HG03139 (cell line): Measurements from ENCODE around the gene CEMIP2.

Source experiments
- ATAC-seq: cut with Tn5 transposase; IDR thresholded peaks from one replicate; pipeline ENCODE4 v1.9.1; 2021; ENCODE audit not compliant: unreplicated experiment

The CEMIP2 gene

GRCh38 chr9:71752928-71753327 is 15.4 kb downstream of the CEMIP2 start:
- ATAC-seq, result no peak

DNA sequence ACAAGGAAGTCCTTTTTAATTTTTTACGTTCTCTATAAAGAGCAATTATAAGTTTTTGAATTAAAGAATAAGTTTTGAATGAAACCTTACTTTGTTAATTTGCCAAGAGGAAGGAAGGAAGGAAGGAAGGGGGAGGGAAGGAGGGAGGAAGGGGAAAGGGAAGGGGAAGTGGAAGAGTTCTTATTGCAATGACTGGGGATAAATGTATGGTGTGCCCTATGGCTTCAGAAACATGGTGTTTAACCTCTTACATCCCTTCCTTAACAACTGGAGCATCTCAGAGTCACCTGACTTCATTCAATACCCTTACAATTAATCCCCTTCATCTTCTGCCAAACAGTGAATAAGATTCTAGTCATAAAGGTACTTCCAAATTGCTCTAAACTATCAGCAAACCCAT is 16.0 kb downstream of the CEMIP2 start:
- no peak for ATAC-seq

- ATAC-seq, result no peak
These were observed 20.0 kb downstream of the CEMIP2 start for GRCh38 chr9:71748280-71748743.

- ATAC-seq, result no peak
These were observed 20.7 kb downstream of the CEMIP2 start for GRCh38 chr9:71747576-71747975.

- ATAC-seq, result no peak
These were observed 21.6 kb downstream of the CEMIP2 start for GRCh38 chr9:71746758-71747125.

- ATAC-seq, result no peak
These were observed 22.1 kb downstream of the CEMIP2 start for GRCh38 chr9:71746023-71746757.

DNA sequence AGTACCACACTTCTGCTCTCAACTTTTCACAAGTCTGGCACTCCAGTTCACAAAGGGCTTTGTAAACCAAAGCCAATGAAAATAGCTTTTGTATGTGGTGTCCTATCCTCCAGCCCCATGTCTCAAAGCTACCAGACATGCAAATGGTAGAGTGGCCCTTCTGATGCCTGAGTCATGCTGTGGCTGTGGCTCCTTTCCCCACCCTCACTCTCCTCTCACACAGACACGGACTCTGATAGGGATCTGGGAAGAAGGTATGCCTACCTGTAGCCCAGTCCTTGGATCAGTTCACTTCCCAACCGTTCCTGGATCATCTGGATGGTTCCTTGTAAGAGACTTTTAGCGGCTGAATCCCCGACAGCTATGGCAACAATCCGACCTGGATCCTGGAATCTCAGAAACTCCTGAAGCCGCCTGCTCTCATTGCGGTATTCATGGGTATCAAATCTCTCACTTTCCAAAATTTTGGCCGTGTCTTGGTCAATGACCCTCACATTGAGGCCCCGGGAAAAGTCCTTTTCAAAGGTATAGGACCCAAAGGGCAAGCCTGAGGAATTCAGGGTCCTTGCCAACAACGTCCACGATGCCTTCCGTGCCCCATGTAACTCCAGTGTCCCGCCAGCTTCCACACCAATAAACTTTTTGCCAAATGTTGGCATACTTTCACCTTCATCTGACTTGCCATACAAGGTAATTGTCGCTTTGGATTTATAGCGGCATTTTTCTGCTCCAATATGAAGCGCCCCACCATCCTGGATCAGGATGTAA is 23.4 kb downstream of the CEMIP2 start:
- ATAC-seq, result no peak

- ATAC-seq, result no peak
These were observed 24.4 kb downstream of the CEMIP2 start for GRCh38 chr9:71743882-71744281.

GRCh38 chr9:71743217-71743705 is 25.1 kb downstream of the CEMIP2 start:
- ATAC-seq, result no peak

GRCh38 chr9:71742703-71743102 is 25.6 kb downstream of the CEMIP2 start:
- ATAC-seq, result no peak

DNA sequence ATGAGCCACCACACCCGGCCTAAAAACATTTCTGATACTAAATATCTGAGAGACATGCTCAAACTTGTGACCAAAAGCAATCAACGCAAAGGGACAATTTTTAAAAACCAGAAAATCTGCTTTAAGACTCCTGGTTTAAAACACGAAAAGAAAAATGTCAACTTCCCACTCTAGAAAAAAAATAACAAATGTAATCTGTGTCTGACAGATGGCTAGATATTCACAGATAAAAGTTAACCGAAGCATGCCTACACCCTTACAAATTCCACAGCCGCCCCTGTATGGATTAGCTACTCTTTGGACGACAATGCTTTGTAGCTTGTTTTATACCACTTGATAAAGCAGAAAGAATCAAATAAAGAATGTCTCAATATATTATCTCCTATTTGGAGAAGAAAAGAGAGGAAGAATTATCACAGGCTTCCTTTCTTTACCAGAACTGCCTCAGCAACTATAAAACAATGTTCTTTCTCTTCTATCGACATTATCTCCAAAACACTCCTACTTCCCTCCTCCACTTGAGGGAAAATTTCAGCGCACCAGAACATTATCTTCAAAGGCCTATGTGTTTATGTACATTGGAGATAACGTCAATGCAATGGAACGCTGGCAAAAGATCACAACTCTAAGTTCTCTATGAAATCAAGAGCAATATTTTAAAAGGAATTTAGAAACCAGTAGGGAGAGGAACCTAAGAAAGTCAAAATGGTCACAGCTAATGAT is 26.2 kb downstream of the CEMIP2 start:
- no peak for ATAC-seq

- no peak for ATAC-seq
These were observed 28.1 kb downstream of the CEMIP2 start for GRCh38 chr9:71740199-71740598.

DNA sequence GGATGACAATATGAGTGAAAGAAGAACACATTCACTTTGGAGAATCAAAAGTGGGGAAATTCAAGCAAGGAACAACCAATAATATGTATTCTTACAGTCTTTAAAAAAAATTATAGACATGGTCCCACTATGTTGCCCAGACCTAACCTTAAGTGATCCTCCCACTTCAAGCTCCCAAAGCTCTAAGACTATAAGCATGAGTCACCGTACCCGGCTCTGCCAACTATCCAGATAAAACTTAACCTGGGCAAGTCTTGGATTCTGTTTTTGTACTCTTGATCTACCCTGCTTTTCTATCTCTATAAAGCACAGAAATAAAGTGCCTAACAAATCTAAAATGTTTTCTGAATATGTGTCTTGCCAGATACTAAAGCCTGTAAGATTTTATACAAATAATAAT is 30.9 kb downstream of the CEMIP2 start:
- no peak for ATAC-seq

DNA sequence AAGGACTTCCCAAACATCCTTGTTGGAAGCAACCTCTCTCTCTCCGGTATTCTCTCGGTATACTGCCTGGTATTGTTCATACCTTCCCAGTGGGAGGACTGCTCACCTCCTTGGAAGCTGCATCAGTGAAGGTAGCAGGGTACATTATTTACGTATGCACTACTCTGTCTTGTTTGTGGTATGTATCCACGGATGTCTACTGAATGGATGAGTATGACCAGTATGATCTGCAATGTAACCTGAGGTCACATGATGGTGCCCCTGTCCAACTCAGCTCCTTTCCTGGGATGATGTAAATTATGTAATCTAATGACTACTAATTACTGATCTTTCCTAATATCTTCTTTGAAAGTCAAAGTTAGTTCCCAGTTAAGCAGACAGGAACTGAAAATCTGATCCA is 32.1 kb downstream of the CEMIP2 start:
- no peak for ATAC-seq

DNA sequence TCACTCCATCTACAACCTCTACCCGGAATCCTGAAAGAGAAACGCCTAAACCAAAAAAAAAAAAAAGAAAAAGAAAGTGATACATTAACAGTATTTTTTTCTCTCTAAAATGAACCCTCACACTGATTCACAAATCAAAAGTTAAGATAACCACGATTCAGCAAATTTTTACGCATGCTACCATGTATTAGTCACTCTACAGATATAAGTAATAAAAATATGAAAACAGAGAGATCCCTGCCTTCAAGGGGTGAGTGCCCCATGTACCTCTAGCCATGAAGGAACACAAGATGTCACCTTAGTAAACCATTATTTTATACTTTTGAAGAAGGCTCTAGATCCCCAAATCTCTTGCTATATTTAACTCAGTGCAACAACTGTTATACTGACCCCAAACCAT is 33.4 kb downstream of the CEMIP2 start:
- no peak for ATAC-seq

DNA sequence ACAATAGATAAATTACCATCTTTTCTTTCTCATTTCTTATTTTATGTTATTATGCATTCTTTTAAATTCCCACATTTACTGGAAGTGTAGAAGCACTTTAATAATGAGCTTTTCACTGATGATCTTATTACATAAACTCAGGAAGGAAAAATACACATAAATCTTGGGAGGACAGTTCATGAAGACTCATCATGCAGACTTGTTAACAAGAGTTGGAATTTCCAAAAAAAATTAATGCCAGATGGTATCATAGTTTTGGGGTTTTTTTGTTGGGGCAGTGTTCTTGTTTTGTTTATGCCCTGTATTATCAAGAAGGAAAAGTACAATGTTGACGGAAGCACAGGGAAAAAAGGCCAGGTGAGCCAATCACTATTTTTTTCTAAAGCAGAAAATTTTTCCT is 35.1 kb downstream of the CEMIP2 start:
- no peak for ATAC-seq

- ATAC-seq, result no peak
These were observed 38.3 kb downstream of the CEMIP2 start for GRCh38 chr9:71729816-71730526.

- no peak for ATAC-seq
These were observed 41.6 kb downstream of the CEMIP2 start for GRCh38 chr9:71726723-71727122.

GRCh38 chr9:71725590-71726338 is 42.5 kb downstream of the CEMIP2 start:
- ATAC-seq, result no peak

DNA sequence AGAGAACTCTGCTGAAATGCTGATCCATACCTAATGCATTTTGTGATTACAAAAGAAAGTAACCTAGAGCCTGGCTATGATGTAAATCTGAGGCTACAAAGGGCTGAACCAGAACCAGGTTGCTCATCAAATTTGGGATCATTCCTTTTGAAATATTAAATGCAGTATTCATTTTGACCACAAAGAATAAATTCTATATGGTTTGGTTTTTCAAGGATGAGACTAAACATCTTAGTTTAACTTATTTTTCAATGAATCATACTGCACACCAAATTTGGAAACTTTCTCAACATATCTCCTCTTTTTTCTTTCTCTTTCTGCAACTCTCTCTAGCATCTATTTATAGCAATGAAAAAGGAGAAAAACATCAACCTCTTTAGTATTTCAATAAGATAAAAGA is 46.5 kb downstream of the CEMIP2 start:
- no peak for ATAC-seq
